HCT116 (cell line): ENCODE results near the gene LSP1. TPM values are rescaled to one million over a fixed set of nuclear protein-coding genes. Genes with fewer than 3 reads are reported as not detected.

Experiments
- ATAC-seq: fragments of 200-7000 bp; cut with Tn5 transposase; 2 replicates; pipeline ENCODE4 v1.9.1; 2020; ENCODE audit warnings: mild to moderate bottlenecking, moderate library complexity
- BruUV-seq: library from RNA; stranded (reverse); fragments of 400-500 nt; replicated peaks from 2 replicates; lab custom pipeline; 2021; lab: Mats Ljungman, UMichigan
- CTCF ChIA-PET: fragments of 300-600 bp; sonication (Branson Sonifier 250); formaldehyde crosslinking; loops from one replicate; lab custom pipeline; 2021; ENCODE audit warnings: antibody characterized with exemption; lab: Charles Lee
- POLR2A ChIA-PET: fragments of 300-600, 350-600 bp; sonication (Branson Sonifier 250); formaldehyde crosslinking; loops from one replicate; lab custom pipeline; 2021; ENCODE audit warnings: antibody characterized with exemption; lab: Charles Lee
- RAD21 ChIA-PET, 2 experiments: fragments of 300-600 bp; sonication (Branson Sonifier 250); formaldehyde crosslinking; loops; one replicate each; lab custom pipeline; 2023; ENCODE audit warnings: low total read pairs in 2 of 2; ENCODE audit not compliant: uncharacterized antibody in 2 of 2, unreplicated experiment in 2 of 2, low non-redundant PET in 1 of 2; lab: Charles Lee
- DNase-seq: peaks from one replicate; pipeline ENCODE4 v3.0.0-alpha.2; 2010; ENCODE audit warnings: low read depth, low spot score
- H2AFZ ChIP-seq: fragments of 200-600 bp; shearing (Covaris generic), sonication (generic); 2 replicates; pipeline ENCODE4 v1.6.1; 2017; ENCODE audit warnings: low read depth, mixed run types, mixed read lengths, antibody characterized with exemption, low read length; ENCODE audit not compliant: poor library complexity, severe bottlenecking
- H3K27ac ChIP-seq: 2 replicates; pipeline ENCODE4 v1.5.1; 2012; ENCODE audit warnings: low read depth, low read length
- H3K27me3 ChIP-seq: fragments of 200-600 bp; sonication (generic); 2 replicates; pipeline ENCODE4 v1.6.1; 2016; ENCODE audit warnings: mixed run types, low read length, mixed read lengths; ENCODE audit not compliant: insufficient read depth
- H3K36me3 ChIP-seq, 2 experiments: fragments of 200-500 bp in 1 of 2; fragments of 200-600 bp in 1 of 2; sonication (Bioruptor generic) in 1 of 2; sonication (generic) in 1 of 2; 2 replicates each; pipeline versions ENCODE4 v1.5.1 to v1.6.1; 2014 to 2016; ENCODE audit warnings: low read length in 2 of 2, inconsistent platforms in 1 of 2, mixed read lengths in 1 of 2, mixed run types in 1 of 2; ENCODE audit not compliant: insufficient read depth in 2 of 2, control insufficient read depth in 1 of 2
- H3K4me1 ChIP-seq, 2 experiments: fragments of 200-600 bp in 1 of 2; sonication (generic) in 1 of 2; 2 replicates each; pipeline versions ENCODE4 v1.5.1 to v1.6.1; 2012 to 2017; ENCODE audit warnings: low read length in 2 of 2, inconsistent platforms in 1 of 2, mild to moderate bottlenecking in 1 of 2, mixed read lengths in 1 of 2, mixed run types in 1 of 2, moderate library complexity in 1 of 2; ENCODE audit not compliant: insufficient read depth in 2 of 2, control insufficient read depth in 1 of 2
- H3K4me2 ChIP-seq: fragments of 200-600 bp; sonication (generic); 2 replicates; pipeline ENCODE4 v1.6.1; 2017; ENCODE audit warnings: mixed run types, low read length, mixed read lengths
- H3K4me3 ChIP-seq, 2 experiments: fragments of 200-600 bp in 1 of 2; sonication (generic) in 1 of 2; replicated peaks in 1 of 2; 2 replicates each; pipeline ENCODE4 v1.5.1; 2011 to 2016; ENCODE audit warnings: low read length in 2 of 2, control low read depth in 1 of 2, low read depth in 1 of 2, mild to moderate bottlenecking in 1 of 2, mixed read lengths in 1 of 2, mixed run types in 1 of 2
- H3K79me2 ChIP-seq: fragments of 200-600 bp; sonication (generic); 2 replicates; pipeline ENCODE4 v1.6.1; 2017; ENCODE audit warnings: mild to moderate bottlenecking, mixed run types, low read length, moderate library complexity, mixed read lengths; ENCODE audit not compliant: insufficient read depth
- H3K9ac ChIP-seq: fragments of 200-600 bp; sonication (generic); 2 replicates; pipeline ENCODE4 v1.6.1; 2016; ENCODE audit warnings: low read length, mixed read lengths
- H3K9me2 ChIP-seq: fragments of 200-600 bp; sonication (generic), shearing (Covaris generic); 2 replicates; pipeline ENCODE4 v1.6.1; 2017; ENCODE audit warnings: mixed run types, mild to moderate bottlenecking, moderate library complexity; ENCODE audit not compliant: insufficient read depth
- H3K9me3 ChIP-seq, 2 experiments: fragments of 200-500 bp in 1 of 2; fragments of 200-600 bp in 1 of 2; sonication (Bioruptor generic) in 1 of 2; sonication (generic) in 1 of 2; 2 replicates each; pipeline ENCODE4 v1.6.1; 2014 to 2017; ENCODE audit warnings: low read length in 2 of 2, mixed read lengths in 2 of 2, inconsistent platforms in 1 of 2, low read depth in 1 of 2, mild to moderate bottlenecking in 1 of 2, mixed run types in 1 of 2, moderate library complexity in 1 of 2; ENCODE audit not compliant: control insufficient read depth in 1 of 2, insufficient read depth in 1 of 2
- H4K20me1 ChIP-seq: fragments of 200-600 bp; sonication (generic), shearing (Covaris generic); 2 replicates; pipeline ENCODE4 v1.6.1; 2017; ENCODE audit warnings: mixed run types, mild to moderate bottlenecking, moderate library complexity; ENCODE audit not compliant: insufficient read depth
- CBX3 ChIP-seq: IDR thresholded peaks from 2 replicates; pipeline ENCODE4 v1.6.1; 2012; ENCODE audit warnings: low read depth
- CEBPB ChIP-seq: IDR thresholded peaks from 2 replicates; pipeline ENCODE4 v1.6.1; 2012; ENCODE audit warnings: low read depth
- CTCF ChIP-seq, 3 experiments: fragments of 200-600 bp in 1 of 3; sonication (generic) in 1 of 3; IDR thresholded peaks in 2 of 3; conservative IDR thresholded peaks in 1 of 3; 2 replicates each; pipeline ENCODE4 v1.5.1; 2012 to 2017; ENCODE audit warnings: low read depth in 2 of 3, low read length in 2 of 3, antibody characterized with exemption in 1 of 3, borderline replicate concordance in 1 of 3, control low read depth in 1 of 3, mild to moderate bottlenecking in 1 of 3, mixed read lengths in 1 of 3, mixed run types in 1 of 3, moderate library complexity in 1 of 3; ENCODE audit not compliant: insufficient read depth in 1 of 3
- EGR1 ChIP-seq: IDR thresholded peaks from 2 replicates; pipeline ENCODE4 v1.6.1; 2012; ENCODE audit warnings: low read depth
- ELF1 ChIP-seq: IDR thresholded peaks from 2 replicates; pipeline ENCODE4 v1.6.1; 2012; ENCODE audit warnings: low read depth, borderline replicate concordance
- EZH2phosphoT487 ChIP-seq: fragments of 200-600 bp; IDR thresholded peaks from 2 replicates; pipeline ENCODE4 v1.6.1; 2018; ENCODE audit warnings: antibody characterized with exemption, borderline replicate concordance
- JUND ChIP-seq: IDR thresholded peaks from 2 replicates; pipeline ENCODE4 v1.6.1; 2012
- POLR2AphosphoS5 ChIP-seq: IDR thresholded peaks from 2 replicates; pipeline ENCODE4 v1.6.1; 2011; ENCODE audit warnings: mild to moderate bottlenecking, low read depth, low read length, moderate library complexity
- RAD21 ChIP-seq: IDR thresholded peaks from 2 replicates; pipeline ENCODE4 v1.6.1; 2012; ENCODE audit warnings: low read depth, mild to moderate bottlenecking
- SIN3A ChIP-seq: IDR thresholded peaks from 2 replicates; pipeline ENCODE4 v1.6.1; 2012; ENCODE audit warnings: low read depth
- SRF ChIP-seq: IDR thresholded peaks from 2 replicates; pipeline ENCODE4 v1.6.1; 2012; ENCODE audit warnings: low read depth
- TCF7L2 ChIP-seq: IDR thresholded peaks from 2 replicates; pipeline ENCODE4 v1.7.0; 2011; ENCODE audit warnings: borderline replicate concordance, inconsistent platforms; ENCODE audit not compliant: insufficient read depth, insufficient read length; ENCODE audit errors: extremely low read depth
- YY1 ChIP-seq: IDR thresholded peaks from 2 replicates; pipeline ENCODE4 v1.6.1; 2011; ENCODE audit warnings: low read length, low read depth, moderate library complexity, mild to moderate bottlenecking; ENCODE audit not compliant: insufficient replicate concordance; ENCODE audit errors: extremely low read depth
- ZFX ChIP-seq: fragments of 450-650 bp; IDR thresholded peaks from 2 replicates; pipeline ENCODE4 v1.6.1; 2017
- ZNF274 ChIP-seq: fragments of 200-500 bp; sonication (Bioruptor generic); IDR thresholded peaks from 2 replicates; pipeline ENCODE4 v1.6.1; 2014; ENCODE audit warnings: mild to moderate bottlenecking, low read depth, low read length, inconsistent platforms
- intact Hi-C: fragments of 100-400 bp; cut with micrococcal nuclease; formaldehyde crosslinking; loops from 2 replicates; pipeline ENCODE4 v1.10.0; 2022
- total RNA-seq: library from RNA; stranded (reverse); gene quantifications from one replicate; pipeline ENCODE4 v1.2.1, GENCODE V29; 2021; ENCODE audit not compliant: unreplicated experiment
- TF ChIP-seq, protein P1 (sequence below): IDR thresholded peaks from 2 replicates; pipeline ENCODE4 v1.6.1; 2012
- TF ChIP-seq, protein P2 (sequence below): IDR thresholded peaks from 2 replicates; pipeline ENCODE4 v1.6.1; 2012; ENCODE audit warnings: low read depth
- TF ChIP-seq, protein P3 (sequence below): IDR thresholded peaks from 2 replicates; pipeline ENCODE4 v1.6.1; 2012

Gene LSP1
- total RNA-seq, 1 experiment from 2014 or later = 1.3 TPM

DNA sequence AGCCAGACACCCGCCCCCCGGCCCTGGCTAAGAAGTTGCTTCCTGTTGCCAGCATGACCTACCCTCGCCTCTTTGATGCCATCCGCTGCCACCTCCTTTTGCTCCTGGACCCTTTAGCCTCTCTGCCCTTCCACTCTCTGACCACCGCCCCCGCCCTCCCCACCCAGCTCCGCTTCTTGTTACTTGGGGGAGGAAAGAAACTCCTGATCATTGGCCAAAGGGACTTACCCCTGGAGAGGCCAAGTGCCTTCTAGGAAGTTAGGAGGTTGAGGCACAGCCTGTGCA, 38.9 kb downstream of the LSP1 start, which contains the start of gene PRR33:
TSS of gene PRR33 (minus strand) at position 65 of the 285 bp plus-strand sequence. CDS start 1,311 bp downstream, outside the sequence.
- no peak within 1 kb of the TSS for H2AFZ ChIP-seq
- no peaks in the 10 kb centered on the region for H3K79me2 ChIP-seq
- no peak for TF ChIP-seq CTCF (IDR thresholded peaks at IDR 0.05 in 2 of 3, conservative IDR thresholded peaks at IDR 0.05 in 1 of 3; ENCODE audit: borderline replicate concordance in 1 of 3, insufficient read depth in 1 of 3, low read depth in 2 of 3, low read length in 2 of 3)
- no peak for TF ChIP-seq CEBPB
- TF ChIP-seq YY1 = no peak
- TF ChIP-seq, protein P1, sequence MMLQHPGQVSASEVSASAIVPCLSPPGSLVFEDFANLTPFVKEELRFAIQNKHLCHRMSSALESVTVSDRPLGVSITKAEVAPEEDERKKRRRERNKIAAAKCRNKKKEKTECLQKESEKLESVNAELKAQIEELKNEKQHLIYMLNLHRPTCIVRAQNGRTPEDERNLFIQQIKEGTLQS = no peak
- TF ChIP-seq RAD21 = no peak
- no peak for TF ChIP-seq POLR2AphosphoS5
- no peak for TF ChIP-seq ZNF274
- TF ChIP-seq JUND = no peak
- TF ChIP-seq SIN3A = no peak
- TF ChIP-seq ELF1 = no peak
- no peak for TF ChIP-seq CBX3
- TF ChIP-seq ZFX = no peak
- no peak for TF ChIP-seq SRF
- no peak for TF ChIP-seq EZH2phosphoT487
- TF ChIP-seq TCF7L2 = no peak
- no peak for TF ChIP-seq EGR1
- TF ChIP-seq, protein P2, sequence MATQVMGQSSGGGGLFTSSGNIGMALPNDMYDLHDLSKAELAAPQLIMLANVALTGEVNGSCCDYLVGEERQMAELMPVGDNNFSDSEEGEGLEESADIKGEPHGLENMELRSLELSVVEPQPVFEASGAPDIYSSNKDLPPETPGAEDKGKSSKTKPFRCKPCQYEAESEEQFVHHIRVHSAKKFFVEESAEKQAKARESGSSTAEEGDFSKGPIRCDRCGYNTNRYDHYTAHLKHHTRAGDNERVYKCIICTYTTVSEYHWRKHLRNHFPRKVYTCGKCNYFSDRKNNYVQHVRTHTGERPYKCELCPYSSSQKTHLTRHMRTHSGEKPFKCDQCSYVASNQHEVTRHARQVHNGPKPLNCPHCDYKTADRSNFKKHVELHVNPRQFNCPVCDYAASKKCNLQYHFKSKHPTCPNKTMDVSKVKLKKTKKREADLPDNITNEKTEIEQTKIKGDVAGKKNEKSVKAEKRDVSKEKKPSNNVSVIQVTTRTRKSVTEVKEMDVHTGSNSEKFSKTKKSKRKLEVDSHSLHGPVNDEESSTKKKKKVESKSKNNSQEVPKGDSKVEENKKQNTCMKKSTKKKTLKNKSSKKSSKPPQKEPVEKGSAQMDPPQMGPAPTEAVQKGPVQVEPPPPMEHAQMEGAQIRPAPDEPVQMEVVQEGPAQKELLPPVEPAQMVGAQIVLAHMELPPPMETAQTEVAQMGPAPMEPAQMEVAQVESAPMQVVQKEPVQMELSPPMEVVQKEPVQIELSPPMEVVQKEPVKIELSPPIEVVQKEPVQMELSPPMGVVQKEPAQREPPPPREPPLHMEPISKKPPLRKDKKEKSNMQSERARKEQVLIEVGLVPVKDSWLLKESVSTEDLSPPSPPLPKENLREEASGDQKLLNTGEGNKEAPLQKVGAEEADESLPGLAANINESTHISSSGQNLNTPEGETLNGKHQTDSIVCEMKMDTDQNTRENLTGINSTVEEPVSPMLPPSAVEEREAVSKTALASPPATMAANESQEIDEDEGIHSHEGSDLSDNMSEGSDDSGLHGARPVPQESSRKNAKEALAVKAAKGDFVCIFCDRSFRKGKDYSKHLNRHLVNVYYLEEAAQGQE = no peak
- TF ChIP-seq, protein P3, sequence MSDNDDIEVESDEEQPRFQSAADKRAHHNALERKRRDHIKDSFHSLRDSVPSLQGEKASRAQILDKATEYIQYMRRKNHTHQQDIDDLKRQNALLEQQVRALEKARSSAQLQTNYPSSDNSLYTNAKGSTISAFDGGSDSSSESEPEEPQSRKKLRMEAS = no peak
- no peak within 1 kb of the TSS for H3K4me2 ChIP-seq
- ChIA-PET POLR2A (no interaction called here), RAD21 (no interaction called here), CTCF (no interaction called here)
- H3K9me3 ChIP-seq = no peaks in the 10 kb centered on the region
- DNase-seq (no peak), ATAC-seq (no peak)
- H3K36me3 ChIP-seq = no peaks in the 10 kb centered on the region
- no peak within 1 kb of the TSS for H3K27ac ChIP-seq
- H3K9me2 ChIP-seq = no peaks in the 10 kb centered on the region
- no peak within 1 kb of the TSS for H3K9ac ChIP-seq
- H3K4me3 ChIP-seq = no peak within 1 kb of the TSS
- H4K20me1 ChIP-seq = no peaks in the 10 kb centered on the region
- H3K27me3 ChIP-seq = peaks cover 16% of the 10 kb centered on the region; the same call in 1 of the 2 replicates
- H3K4me1 ChIP-seq = no peaks in the 10 kb centered on the region
- no TSS peak for BruUV-seq
- intact Hi-C loops = loop anchor here (10.0 kb wide), 1 partner anchor 53 kb away; the partner anchor contains the start of gene MRPL23
